ENCODE measurements around the gene SMTN. TPM values are rescaled to one million over a fixed set of nuclear protein-coding genes. Genes with fewer than 3 reads are reported as not detected.

SMTN gene
- total RNA-seq, 2 donors from 2014 or later: 33.1 to 40.2 TPM

- no peaks in the 10 kb centered on the region for H3K4me1 Mint-ChIP-seq (ENCODE audit: low read depth)
- no peak overlapping the region for H3K4me3 Mint-ChIP-seq
- H3K27me3 Mint-ChIP-seq (ENCODE audit: low read depth): no peaks in the 10 kb centered on the region
- ATAC-seq (replicated peaks in 1 of 2) (no peak), DNase-seq (no peak)
- no peaks in the 10 kb centered on the region for H3K36me3 Mint-ChIP-seq (ENCODE audit: insufficient read depth in 2 of 2)
- H3K9me3 Mint-ChIP-seq: no peaks in the 10 kb centered on the region
- no peak overlapping the region for H3K27ac Mint-ChIP-seq
Observed at GRCh38 chr22:31138126-31138525, 57.0 kb downstream of the SMTN start.

- Mint-ChIP-seq H3K36me3 (ENCODE audit: insufficient read depth in 2 of 2) (no peaks in the 10 kb centered on the region), H3K27me3 (ENCODE audit: low read depth) (no peaks in the 10 kb centered on the region), H3K27ac (no peak overlapping the region), H3K4me3 (no peak overlapping the region), H3K4me1 (ENCODE audit: low read depth) (peaks cover 5% of the 10 kb centered on the region), H3K9me3 (no peaks in the 10 kb centered on the region)
- DNase-seq (no peak), ATAC-seq (replicated peaks in 1 of 2) (no peak)
Observed at GRCh38 chr22:31139066-31139465, 57.9 kb downstream of the SMTN start.

GRCh38 chr22:31139866-31140716 lies 59.0 kb downstream of the SMTN start, which contains the start of gene PLA2G3:
PLA2G3 (minus strand) TSS chr22:31140508; CDS start chr22:31140354, 154 bp downstream.
- H3K4me1 Mint-ChIP-seq (ENCODE audit: low read depth): peaks cover 10% of the 10 kb centered on the region
- no peak within 1 kb of the TSS for H3K4me3 Mint-ChIP-seq
- no peak for DNase-seq
- H3K27me3 Mint-ChIP-seq (ENCODE audit: low read depth): no peaks in the 10 kb centered on the region
- H3K27ac Mint-ChIP-seq: no peak within 1 kb of the TSS
- no peak for ATAC-seq (replicated peaks in 1 of 2)
- peaks cover 0 to 3% of the 10 kb centered on the region in 2 donors for H3K9me3 Mint-ChIP-seq
- no peaks in the 10 kb centered on the region for H3K36me3 Mint-ChIP-seq (ENCODE audit: insufficient read depth in 2 of 2)

GRCh38 chr22:31140746-31141145 lies 59.6 kb downstream of the SMTN start:
- Mint-ChIP-seq H3K4me1 (ENCODE audit: low read depth) (peaks cover 10% of the 10 kb centered on the region), H3K36me3 (ENCODE audit: insufficient read depth in 2 of 2) (no peaks in the 10 kb centered on the region), H3K27ac (no peak overlapping the region), H3K9me3 (peaks cover 0 to 5% of the 10 kb centered on the region in 2 donors), H3K4me3 (no peak overlapping the region), H3K27me3 (ENCODE audit: low read depth) (no peaks in the 10 kb centered on the region)
- DNase-seq: no peak
- no peak for ATAC-seq (replicated peaks in 1 of 2)

- DNase-seq (no peak), ATAC-seq (replicated peaks in 1 of 2) (no peak)
- Mint-ChIP-seq H3K27ac (no peak overlapping the region), H3K27me3 (ENCODE audit: low read depth) (no peaks in the 10 kb centered on the region), H3K9me3 (peaks cover 0 to 5% of the 10 kb centered on the region in 2 donors), H3K36me3 (ENCODE audit: insufficient read depth in 2 of 2) (no peaks in the 10 kb centered on the region), H3K4me3 (no peak overlapping the region), H3K4me1 (ENCODE audit: low read depth) (peaks cover 10% of the 10 kb centered on the region)
Observed at GRCh38 chr22:31141551-31141950, 60.4 kb downstream of the SMTN start.

- no peaks in the 10 kb centered on the region for H3K27me3 Mint-ChIP-seq (ENCODE audit: low read depth)
- no peak for DNase-seq
- ATAC-seq (replicated peaks in 1 of 2): no peak
- peaks cover 0 to 5% of the 10 kb centered on the region in 2 donors for H3K9me3 Mint-ChIP-seq
- H3K4me1 Mint-ChIP-seq (ENCODE audit: low read depth): peaks cover 10% of the 10 kb centered on the region
- no peak overlapping the region for H3K27ac Mint-ChIP-seq
- H3K4me3 Mint-ChIP-seq: no peak overlapping the region
- H3K36me3 Mint-ChIP-seq (ENCODE audit: insufficient read depth in 2 of 2): no peaks in the 10 kb centered on the region
Observed at GRCh38 chr22:31142285-31142684, 61.2 kb downstream of the SMTN start.

GRCh38 chr22:31143038-31143437 lies 61.9 kb downstream of the SMTN start:
- Mint-ChIP-seq H3K9me3 (peaks cover 0 to 5% of the 10 kb centered on the region in 2 donors), H3K36me3 (ENCODE audit: insufficient read depth in 2 of 2) (peaks cover 0 to 2% of the 10 kb centered on the region in 2 donors), H3K4me3 (no peak overlapping the region), H3K27ac (no peak overlapping the region), H3K27me3 (ENCODE audit: low read depth) (no peaks in the 10 kb centered on the region), H3K4me1 (ENCODE audit: low read depth) (peaks cover 10% of the 10 kb centered on the region)
- no peak for ATAC-seq (replicated peaks in 1 of 2)
- DNase-seq: no peak

GRCh38 chr22:31143537-31143936 lies 62.4 kb downstream of the SMTN start:
- DNase-seq (no peak), ATAC-seq (replicated peaks in 1 of 2) (no peak)
- Mint-ChIP-seq H3K27ac (no peak overlapping the region), H3K4me3 (no peak overlapping the region), H3K9me3 (peaks cover 0 to 5% of the 10 kb centered on the region in 2 donors), H3K27me3 (ENCODE audit: low read depth) (no peaks in the 10 kb centered on the region), H3K36me3 (ENCODE audit: insufficient read depth in 2 of 2) (peaks cover 0 to 2% of the 10 kb centered on the region in 2 donors), H3K4me1 (ENCODE audit: low read depth) (peaks cover 10% of the 10 kb centered on the region)

GRCh38 chr22:31144223-31144622 lies 63.1 kb downstream of the SMTN start:
- no peaks in the 10 kb centered on the region for H3K27me3 Mint-ChIP-seq (ENCODE audit: low read depth)
- ATAC-seq (replicated peaks in 1 of 2) (peak; percentile 54 to 64), DNase-seq (no peak)
- H3K9me3 Mint-ChIP-seq: peaks cover 0 to 5% of the 10 kb centered on the region in 2 donors
- H3K4me3 Mint-ChIP-seq: no peak overlapping the region
- peaks cover 0 to 2% of the 10 kb centered on the region in 2 donors for H3K36me3 Mint-ChIP-seq (ENCODE audit: insufficient read depth in 2 of 2)
- H3K4me1 Mint-ChIP-seq (ENCODE audit: low read depth): peaks cover 10% of the 10 kb centered on the region
- no peak overlapping the region for H3K27ac Mint-ChIP-seq

GRCh38 chr22:31148488-31148887 lies 67.4 kb downstream of the SMTN start:
- Mint-ChIP-seq H3K9me3 (peaks cover 0 to 5% of the 10 kb centered on the region in 2 donors), H3K27ac (no peak overlapping the region), H3K36me3 (ENCODE audit: insufficient read depth in 2 of 2) (peaks cover 0 to 2% of the 10 kb centered on the region in 2 donors), H3K4me3 (no peak overlapping the region), H3K4me1 (ENCODE audit: low read depth) (peaks cover 10% of the 10 kb centered on the region), H3K27me3 (ENCODE audit: low read depth) (no peaks in the 10 kb centered on the region)
- DNase-seq: no peak
- ATAC-seq (replicated peaks in 1 of 2): no peak

GRCh38 chr22:31148953-31149627 lies 68.0 kb downstream of the SMTN start:
- Mint-ChIP-seq H3K4me3 (no peak overlapping the region), H3K27me3 (ENCODE audit: low read depth) (no peaks in the 10 kb centered on the region), H3K36me3 (ENCODE audit: insufficient read depth in 2 of 2) (peaks cover 0 to 2% of the 10 kb centered on the region in 2 donors), H3K9me3 (peaks cover 0 to 5% of the 10 kb centered on the region in 2 donors), H3K4me1 (ENCODE audit: low read depth) (peaks cover 5% of the 10 kb centered on the region), H3K27ac (no peak overlapping the region)
- ATAC-seq (replicated peaks in 1 of 2) (peak; percentile 75 to 83), DNase-seq (peak; percentile 46 to 55)

GRCh38 chr22:31150615-31151014 lies 69.5 kb downstream of the SMTN start:
- ATAC-seq (replicated peaks in 1 of 2): no peak
- Mint-ChIP-seq H3K27me3 (ENCODE audit: low read depth) (no peaks in the 10 kb centered on the region), H3K4me1 (ENCODE audit: low read depth) (no peaks in the 10 kb centered on the region), H3K36me3 (ENCODE audit: insufficient read depth in 2 of 2) (peaks cover 0 to 2% of the 10 kb centered on the region in 2 donors), H3K4me3 (no peak overlapping the region), H3K27ac (no peak overlapping the region), H3K9me3 (no peaks in the 10 kb centered on the region)
- DNase-seq: no peak

- Mint-ChIP-seq H3K27ac (no peak overlapping the region), H3K27me3 (ENCODE audit: low read depth) (no peaks in the 10 kb centered on the region), H3K4me1 (ENCODE audit: low read depth) (no peaks in the 10 kb centered on the region), H3K36me3 (ENCODE audit: insufficient read depth in 2 of 2) (peaks cover 0 to 2% of the 10 kb centered on the region in 2 donors), H3K4me3 (no peak overlapping the region), H3K9me3 (no peaks in the 10 kb centered on the region)
- ATAC-seq (replicated peaks in 1 of 2) (no peak), DNase-seq (no peak)
Observed at GRCh38 chr22:31151872-31152271, 70.8 kb downstream of the SMTN start.
